ENCODE results near the gene ZNF835.

DNA sequence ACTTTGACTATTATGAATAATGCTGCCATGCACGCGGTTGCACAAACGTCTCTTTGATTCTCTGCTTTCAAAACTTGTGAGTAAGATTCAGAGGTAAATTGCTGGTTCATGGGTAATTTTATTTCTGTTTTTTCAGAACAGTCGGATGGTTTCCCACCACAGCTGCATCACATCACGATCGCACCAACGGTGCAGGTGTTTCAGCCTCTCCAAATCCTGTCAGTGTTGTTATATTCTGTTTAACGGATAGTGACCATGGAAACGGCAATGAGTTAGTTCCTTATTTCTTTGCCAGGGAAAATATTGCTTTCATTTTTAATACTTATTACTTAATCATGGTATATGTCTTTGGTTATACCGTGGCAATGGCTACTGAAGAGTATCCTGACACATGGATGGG is 19.1 kb upstream of the ZNF835 start:
- TF ChIP-seq, protein P1, sequence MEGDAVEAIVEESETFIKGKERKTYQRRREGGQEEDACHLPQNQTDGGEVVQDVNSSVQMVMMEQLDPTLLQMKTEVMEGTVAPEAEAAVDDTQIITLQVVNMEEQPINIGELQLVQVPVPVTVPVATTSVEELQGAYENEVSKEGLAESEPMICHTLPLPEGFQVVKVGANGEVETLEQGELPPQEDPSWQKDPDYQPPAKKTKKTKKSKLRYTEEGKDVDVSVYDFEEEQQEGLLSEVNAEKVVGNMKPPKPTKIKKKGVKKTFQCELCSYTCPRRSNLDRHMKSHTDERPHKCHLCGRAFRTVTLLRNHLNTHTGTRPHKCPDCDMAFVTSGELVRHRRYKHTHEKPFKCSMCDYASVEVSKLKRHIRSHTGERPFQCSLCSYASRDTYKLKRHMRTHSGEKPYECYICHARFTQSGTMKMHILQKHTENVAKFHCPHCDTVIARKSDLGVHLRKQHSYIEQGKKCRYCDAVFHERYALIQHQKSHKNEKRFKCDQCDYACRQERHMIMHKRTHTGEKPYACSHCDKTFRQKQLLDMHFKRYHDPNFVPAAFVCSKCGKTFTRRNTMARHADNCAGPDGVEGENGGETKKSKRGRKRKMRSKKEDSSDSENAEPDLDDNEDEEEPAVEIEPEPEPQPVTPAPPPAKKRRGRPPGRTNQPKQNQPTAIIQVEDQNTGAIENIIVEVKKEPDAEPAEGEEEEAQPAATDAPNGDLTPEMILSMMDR (IDR thresholded peaks at IDR 0.05), result no peak
- no peak for TF ChIP-seq POLR2A (IDR thresholded peaks at IDR 0.05)

Data from right lobe of liver (tissue), 4 donors.